ENCODE measurements around the gene CETP. TPM values are rescaled to one million over a fixed set of nuclear protein-coding genes. Genes with fewer than 3 reads are reported as not detected.
A peak's percentile ranks its signal among the peaks of the same experiment; 100 is the strongest.

The CETP gene
- total and polyA plus RNA-seq, 2 of the 13 experiments (the other 11 are each of a cell fraction or from before 2014, with no cell fraction given), result 0.31 to 9.8 TPM

DNA sequence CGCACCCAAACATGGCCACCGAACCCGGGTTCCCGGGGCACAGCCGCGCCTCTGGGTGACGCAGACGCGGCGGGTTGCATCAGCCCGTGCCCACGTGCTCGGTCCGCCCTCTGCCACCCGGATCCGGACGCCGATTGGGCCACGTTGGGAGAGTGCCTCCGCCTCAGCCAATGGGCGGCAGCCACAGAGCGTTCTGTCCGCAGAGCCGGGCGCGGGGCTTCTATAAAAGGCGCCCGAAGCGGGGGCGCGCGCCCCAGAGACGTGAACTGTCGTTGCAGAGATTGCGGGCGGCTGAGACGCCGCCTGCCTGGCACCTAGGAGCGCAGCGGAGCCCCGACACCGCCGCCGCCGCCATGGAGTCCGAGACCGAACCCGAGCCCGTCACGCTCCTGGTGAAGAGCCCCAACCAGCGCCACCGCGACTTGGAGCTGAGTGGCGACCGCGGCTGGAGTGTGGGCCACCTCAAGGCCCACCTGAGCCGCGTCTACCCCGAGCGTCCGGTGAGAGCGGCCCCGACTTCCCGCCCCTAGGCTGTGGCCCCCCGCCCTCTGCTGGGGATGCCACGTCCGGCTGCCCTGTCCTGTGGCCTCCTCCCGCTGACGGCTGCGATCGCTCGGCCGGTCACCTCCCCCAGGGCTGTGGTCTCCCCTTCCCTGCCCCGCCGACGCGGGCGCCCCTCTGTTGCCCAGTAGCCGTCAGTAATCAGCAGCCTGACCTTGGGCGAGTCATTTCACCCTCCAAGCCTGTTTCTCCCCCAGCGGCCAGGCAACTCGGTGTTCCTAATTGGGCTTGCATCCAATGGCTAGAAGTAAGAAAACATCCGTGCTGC lies 29.6 kb upstream of the CETP start, which contains the start of gene HERPUD1 (continued):
- TF ChIP-seq, protein P1, sequence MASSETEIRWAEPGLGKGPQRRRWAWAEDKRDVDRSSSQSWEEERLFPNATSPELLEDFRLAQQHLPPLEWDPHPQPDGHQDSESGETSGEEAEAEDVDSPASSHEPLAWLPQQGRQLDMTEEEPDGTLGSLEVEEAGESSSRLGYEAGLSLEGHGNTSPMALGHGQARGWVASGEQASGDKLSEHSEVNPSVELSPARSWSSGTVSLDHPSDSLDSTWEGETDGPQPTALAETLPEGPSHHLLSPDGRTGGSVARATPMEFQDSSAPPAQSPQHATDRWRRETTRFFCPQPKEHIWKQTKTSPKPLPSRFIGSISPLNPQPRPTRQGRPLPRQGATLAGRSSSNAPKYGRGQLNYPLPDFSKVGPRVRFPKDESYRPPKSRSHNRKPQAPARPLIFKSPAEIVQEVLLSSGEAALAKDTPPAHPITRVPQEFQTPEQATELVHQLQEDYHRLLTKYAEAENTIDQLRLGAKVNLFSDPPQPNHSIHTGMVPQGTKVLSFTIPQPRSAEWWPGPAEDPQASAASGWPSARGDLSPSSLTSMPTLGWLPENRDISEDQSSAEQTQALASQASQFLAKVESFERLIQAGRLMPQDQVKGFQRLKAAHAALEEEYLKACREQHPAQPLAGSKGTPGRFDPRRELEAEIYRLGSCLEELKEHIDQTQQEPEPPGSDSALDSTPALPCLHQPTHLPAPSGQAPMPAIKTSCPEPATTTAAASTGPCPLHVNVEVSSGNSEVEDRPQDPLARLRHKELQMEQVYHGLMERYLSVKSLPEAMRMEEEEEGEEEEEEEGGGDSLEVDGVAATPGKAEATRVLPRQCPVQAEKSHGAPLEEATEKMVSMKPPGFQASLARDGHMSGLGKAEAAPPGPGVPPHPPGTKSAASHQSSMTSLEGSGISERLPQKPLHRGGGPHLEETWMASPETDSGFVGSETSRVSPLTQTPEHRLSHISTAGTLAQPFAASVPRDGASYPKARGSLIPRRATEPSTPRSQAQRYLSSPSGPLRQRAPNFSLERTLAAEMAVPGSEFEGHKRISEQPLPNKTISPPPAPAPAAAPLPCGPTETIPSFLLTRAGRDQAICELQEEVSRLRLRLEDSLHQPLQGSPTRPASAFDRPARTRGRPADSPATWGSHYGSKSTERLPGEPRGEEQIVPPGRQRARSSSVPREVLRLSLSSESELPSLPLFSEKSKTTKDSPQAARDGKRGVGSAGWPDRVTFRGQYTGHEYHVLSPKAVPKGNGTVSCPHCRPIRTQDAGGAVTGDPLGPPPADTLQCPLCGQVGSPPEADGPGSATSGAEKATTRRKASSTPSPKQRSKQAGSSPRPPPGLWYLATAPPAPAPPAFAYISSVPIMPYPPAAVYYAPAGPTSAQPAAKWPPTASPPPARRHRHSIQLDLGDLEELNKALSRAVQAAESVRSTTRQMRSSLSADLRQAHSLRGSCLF (CRISPR knock-in tag; IDR thresholded peaks at IDR 0.05; ENCODE audit: borderline replicate concordance), result no peak
- TF ChIP-seq ZBTB1 (CRISPR knock-in tag; IDR thresholded peaks at IDR 0.05; ENCODE audit: borderline replicate concordance), result no peak
- TF ChIP-seq, protein P2, sequence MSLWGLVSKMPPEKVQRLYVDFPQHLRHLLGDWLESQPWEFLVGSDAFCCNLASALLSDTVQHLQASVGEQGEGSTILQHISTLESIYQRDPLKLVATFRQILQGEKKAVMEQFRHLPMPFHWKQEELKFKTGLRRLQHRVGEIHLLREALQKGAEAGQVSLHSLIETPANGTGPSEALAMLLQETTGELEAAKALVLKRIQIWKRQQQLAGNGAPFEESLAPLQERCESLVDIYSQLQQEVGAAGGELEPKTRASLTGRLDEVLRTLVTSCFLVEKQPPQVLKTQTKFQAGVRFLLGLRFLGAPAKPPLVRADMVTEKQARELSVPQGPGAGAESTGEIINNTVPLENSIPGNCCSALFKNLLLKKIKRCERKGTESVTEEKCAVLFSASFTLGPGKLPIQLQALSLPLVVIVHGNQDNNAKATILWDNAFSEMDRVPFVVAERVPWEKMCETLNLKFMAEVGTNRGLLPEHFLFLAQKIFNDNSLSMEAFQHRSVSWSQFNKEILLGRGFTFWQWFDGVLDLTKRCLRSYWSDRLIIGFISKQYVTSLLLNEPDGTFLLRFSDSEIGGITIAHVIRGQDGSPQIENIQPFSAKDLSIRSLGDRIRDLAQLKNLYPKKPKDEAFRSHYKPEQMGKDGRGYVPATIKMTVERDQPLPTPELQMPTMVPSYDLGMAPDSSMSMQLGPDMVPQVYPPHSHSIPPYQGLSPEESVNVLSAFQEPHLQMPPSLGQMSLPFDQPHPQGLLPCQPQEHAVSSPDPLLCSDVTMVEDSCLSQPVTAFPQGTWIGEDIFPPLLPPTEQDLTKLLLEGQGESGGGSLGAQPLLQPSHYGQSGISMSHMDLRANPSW (CRISPR knock-in tag; IDR thresholded peaks at IDR 0.05; ENCODE audit: borderline replicate concordance), result peak; percentile 93; the same call in 1 of the 2 replicates
- no peak for TF ChIP-seq MATR3 (CRISPR knock-in tag; IDR thresholded peaks at IDR 0.05)
- TF ChIP-seq, protein P3, sequence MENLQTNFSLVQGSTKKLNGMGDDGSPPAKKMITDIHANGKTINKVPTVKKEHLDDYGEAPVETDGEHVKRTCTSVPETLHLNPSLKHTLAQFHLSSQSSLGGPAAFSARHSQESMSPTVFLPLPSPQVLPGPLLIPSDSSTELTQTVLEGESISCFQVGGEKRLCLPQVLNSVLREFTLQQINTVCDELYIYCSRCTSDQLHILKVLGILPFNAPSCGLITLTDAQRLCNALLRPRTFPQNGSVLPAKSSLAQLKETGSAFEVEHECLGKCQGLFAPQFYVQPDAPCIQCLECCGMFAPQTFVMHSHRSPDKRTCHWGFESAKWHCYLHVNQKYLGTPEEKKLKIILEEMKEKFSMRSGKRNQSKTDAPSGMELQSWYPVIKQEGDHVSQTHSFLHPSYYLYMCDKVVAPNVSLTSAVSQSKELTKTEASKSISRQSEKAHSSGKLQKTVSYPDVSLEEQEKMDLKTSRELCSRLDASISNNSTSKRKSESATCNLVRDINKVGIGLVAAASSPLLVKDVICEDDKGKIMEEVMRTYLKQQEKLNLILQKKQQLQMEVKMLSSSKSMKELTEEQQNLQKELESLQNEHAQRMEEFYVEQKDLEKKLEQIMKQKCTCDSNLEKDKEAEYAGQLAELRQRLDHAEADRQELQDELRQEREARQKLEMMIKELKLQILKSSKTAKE (CRISPR knock-in tag; IDR thresholded peaks at IDR 0.05; ENCODE audit: borderline replicate concordance), result peak; percentile 82
- 0 out of 2 replicates have a peak, but pooled peaks have one; percentile 81 for TF ChIP-seq ZNF619 (CRISPR knock-in tag; IDR thresholded peaks at IDR 0.05)
- peak; percentile 80 for TF ChIP-seq ZNF431 (CRISPR knock-in tag; IDR thresholded peaks at IDR 0.05; ENCODE audit: borderline replicate concordance, low read depth)
- TF ChIP-seq HOXA5 (CRISPR knock-in tag; IDR thresholded peaks at IDR 0.05), result peak; percentile 81
- peak; percentile 82 for TF ChIP-seq PHF20 (CRISPR knock-in tag; IDR thresholded peaks at IDR 0.05)
- TF ChIP-seq ZBTB38 (CRISPR knock-in tag; IDR thresholded peaks at IDR 0.05), result peak; percentile 74
- peak; percentile 93 for TF ChIP-seq ZSCAN21 (CRISPR knock-in tag; IDR thresholded peaks at IDR 0.05; ENCODE audit: borderline replicate concordance)
- TF ChIP-seq ZNF713 (CRISPR knock-in tag; IDR thresholded peaks at IDR 0.05), result peak; percentile 37; the same call in 1 of the 2 replicates
- TF ChIP-seq FOXK1 (CRISPR knock-in tag; IDR thresholded peaks at IDR 0.05; ENCODE audit: borderline replicate concordance, low read depth), result peak; percentile 88
- peak; percentile 56; the same call in 1 of the 2 replicates for TF ChIP-seq GTF3A (CRISPR knock-in tag; conservative IDR thresholded peaks at IDR 0.05)
- no peak; the same call in 1 of the 2 replicates for TF ChIP-seq ZNF225 (CRISPR knock-in tag; IDR thresholded peaks at IDR 0.05)
- no peak for TF ChIP-seq TCF7 (IDR thresholded peaks at IDR 0.05; ENCODE audit: low read depth)
- TF ChIP-seq ZSCAN22 (CRISPR knock-in tag; IDR thresholded peaks at IDR 0.05), result no peak; the same call in 1 of the 2 replicates
